OCI-LY1 (cell line): ENCODE results near the gene XKR8.
A peak's percentile ranks its signal among the peaks of the same experiment; 100 is the strongest.

ENCODE experiments used
- H2AFZ ChIP-seq: fragments of 200-600 bp; sonication (generic), shearing (Covaris generic); 2 replicates; pipeline ENCODE4 v1.6.0; 2014; ENCODE audit warnings: antibody characterized with exemption, mild to moderate bottlenecking, low read length
- H3F3A ChIP-seq: fragments of 200-600 bp; sonication (generic), shearing (Covaris generic); 2 replicates; pipeline ENCODE4 v1.6.0; 2014; ENCODE audit warnings: mild to moderate bottlenecking, antibody characterized with exemption, low read length, moderate library complexity; ENCODE audit not compliant: insufficient read depth
- H3K27ac ChIP-seq: fragments of 200-600 bp; sonication (generic); 2 replicates; pipeline ENCODE4 v1.5.1; 2014; ENCODE audit warnings: low read length, mixed run types, mild to moderate bottlenecking, low read depth; ENCODE audit not compliant: poor library complexity, severe bottlenecking
- H3K27me3 ChIP-seq: fragments of 200-600 bp; sonication (generic); 2 replicates; pipeline ENCODE4 v1.6.0; 2014; ENCODE audit warnings: antibody characterized with exemption, mild to moderate bottlenecking, low read length, moderate library complexity; ENCODE audit not compliant: insufficient read depth
- H3K36me3 ChIP-seq: fragments of 200-600 bp; sonication (generic); 2 replicates; pipeline ENCODE4 v1.6.1; 2014; ENCODE audit warnings: mild to moderate bottlenecking, antibody characterized with exemption, low read length, moderate library complexity, mixed read lengths; ENCODE audit not compliant: insufficient read depth
- H3K4me1 ChIP-seq: fragments of 200-600 bp; sonication (generic); 2 replicates; pipeline ENCODE4 v1.5.1; 2014; ENCODE audit warnings: mild to moderate bottlenecking, low read length, moderate library complexity; ENCODE audit not compliant: insufficient read depth, severe bottlenecking
- H3K4me2 ChIP-seq: fragments of 200-600 bp; sonication (generic), shearing (Covaris generic); 2 replicates; pipeline ENCODE4 v1.6.1; 2014; ENCODE audit warnings: low read length
- H3K4me3 ChIP-seq: fragments of 200-600 bp; sonication (generic); 2 replicates; pipeline ENCODE4 v1.5.1; 2014; ENCODE audit warnings: low read length, low read depth, mild to moderate bottlenecking, mixed read lengths; ENCODE audit not compliant: poor library complexity, severe bottlenecking
- H3K79me2 ChIP-seq: fragments of 200-600 bp; shearing (Covaris generic); 2 replicates; pipeline ENCODE4 v1.6.1; 2016; ENCODE audit warnings: mixed run types, low read length, mixed read lengths; ENCODE audit not compliant: insufficient read depth
- H3K9ac ChIP-seq: fragments of 200-600 bp; sonication (generic), shearing (Covaris generic); 2 replicates; pipeline ENCODE4 v1.6.1; 2014; ENCODE audit warnings: mild to moderate bottlenecking, low read length, mixed read lengths
- H3K9me2 ChIP-seq: fragments of 200-600 bp; sonication (generic), shearing (Covaris generic); 2 replicates; pipeline ENCODE4 v1.6.1; 2014; ENCODE audit warnings: low read depth, mild to moderate bottlenecking, low read length, mixed read lengths
- H3K9me3 ChIP-seq: fragments of 200-600 bp; shearing (Covaris generic); 2 replicates; pipeline ENCODE4 v1.6.1; 2014; ENCODE audit warnings: low read length, mixed read lengths
- H4K20me1 ChIP-seq: fragments of 200-600 bp; sonication (generic), shearing (Covaris generic); 2 replicates; pipeline ENCODE4 v1.6.0; 2016; ENCODE audit warnings: mild to moderate bottlenecking, low read length; ENCODE audit not compliant: insufficient read depth
- CTCF ChIP-seq: fragments of 200-600 bp; sonication (generic), shearing (Covaris generic); IDR thresholded peaks from 2 replicates; pipeline ENCODE4 v1.5.1; 2017; ENCODE audit warnings: mild to moderate bottlenecking, antibody characterized with exemption, low read length, moderate library complexity, mixed read lengths
- EZH2 ChIP-seq: fragments of 200-600 bp; sonication (generic), shearing (Covaris generic); IDR thresholded peaks from 2 replicates; pipeline ENCODE4 v1.8.0; 2017; ENCODE audit warnings: borderline replicate concordance, mixed run types, mild to moderate bottlenecking, antibody characterized with exemption, low read length, moderate library complexity, mixed read lengths

Gene XKR8

GRCh38 chr1:27922272-27922671, 37.5 kb upstream of the XKR8 start:
- Histone ChIP-seq H4K20me1 (no peaks in the 10 kb centered on the region), H3K4me1 (peaks cover 4% of the 10 kb centered on the region), H3K36me3 (no peaks in the 10 kb centered on the region), H3K27ac (no peak overlapping the region), H3K4me3 (no peak overlapping the region), H3K4me2 (no peak overlapping the region), H3K9me2 (no peaks in the 10 kb centered on the region), H3K27me3 (0 out of 2 replicates have a peak, but pooled peaks cover 3% of the 10 kb centered on the region), H3K9me3 (no peaks in the 10 kb centered on the region), H2AFZ (no peak overlapping the region), H3F3A (no peaks in the 10 kb centered on the region), H3K9ac (no peak overlapping the region), H3K79me2 (no peaks in the 10 kb centered on the region)
- TF ChIP-seq EZH2 = no peak
- TF ChIP-seq CTCF = no peak

GRCh38 chr1:27928216-27928954, 31.4 kb upstream of the XKR8 start:
- Histone ChIP-seq H3K79me2 (no peaks in the 10 kb centered on the region), H3K4me3 (no peak overlapping the region), H3K36me3 (no peaks in the 10 kb centered on the region), H3F3A (no peaks in the 10 kb centered on the region), H3K4me2 (no peak overlapping the region), H3K9ac (no peak overlapping the region), H3K9me2 (no peaks in the 10 kb centered on the region), H2AFZ (no peak overlapping the region), H3K4me1 (peaks cover 14% of the 10 kb centered on the region), H4K20me1 (no peaks in the 10 kb centered on the region), H3K9me3 (no peaks in the 10 kb centered on the region), H3K27me3 (0 out of 2 replicates have a peak, but pooled peaks cover 3% of the 10 kb centered on the region), H3K27ac (no peak overlapping the region)
- peak; percentile 45 for TF ChIP-seq CTCF
- TF ChIP-seq EZH2 = no peak

- H3K79me2 ChIP-seq = no peaks in the 10 kb centered on the region
- TF ChIP-seq EZH2 (no peak), CTCF (no peak)
- H3K9ac ChIP-seq = no peak overlapping the region
These were observed 28.6 kb upstream of the XKR8 start for GRCh38 chr1:27931184-27931583.

More at GRCh38 chr1:27931184-27931583, 28.6 kb upstream of the XKR8 start:
- no peak overlapping the region for H3K4me3 ChIP-seq
- no peaks in the 10 kb centered on the region for H3F3A ChIP-seq
- H2AFZ ChIP-seq = no peak overlapping the region
- no peaks in the 10 kb centered on the region for H3K36me3 ChIP-seq
- no peak overlapping the region for H3K4me2 ChIP-seq
- no peaks in the 10 kb centered on the region for H3K9me2 ChIP-seq
- no peaks in the 10 kb centered on the region for H3K9me3 ChIP-seq
- 0 out of 2 replicates have a peak, but pooled peaks cover 2% of the 10 kb centered on the region for H3K27me3 ChIP-seq
- H3K27ac ChIP-seq = no peak overlapping the region
- H3K4me1 ChIP-seq = peaks cover 24% of the 10 kb centered on the region
- H4K20me1 ChIP-seq = no peaks in the 10 kb centered on the region
